Colonic mucosa (tissue), 4 donors: Measurements from ENCODE around the gene ELL. TPM values are rescaled to one million over a fixed set of nuclear protein-coding genes. Genes with fewer than 3 reads are reported as not detected.
A peak's percentile ranks its signal among the peaks of the same experiment; 100 is the strongest.

ENCODE experiments used
- DNase-seq: peaks from one replicate; pipeline ENCODE4 v3.0.0-alpha.2; 2020
- H3K27ac ChIP-seq: fragments of 200-600 bp; one replicate; pipeline ENCODE4 v1.8.0; 2021
- H3K27me3 ChIP-seq: fragments of 200-600 bp; one replicate; pipeline ENCODE4 v1.8.0; 2021
- H3K36me3 ChIP-seq: fragments of 200-600 bp; one replicate; pipeline ENCODE4 v1.8.0; 2021
- H3K4me1 ChIP-seq: fragments of 200-600 bp; one replicate; pipeline ENCODE4 v1.8.0; 2021; ENCODE audit warnings: mild to moderate bottlenecking
- H3K4me3 ChIP-seq: fragments of 200-600 bp; one replicate; pipeline ENCODE4 v1.8.0; 2021
- H3K9ac ChIP-seq, 2 donors: one replicate each; pipeline ENCODE4 v1.7.0; 2013; ENCODE audit warnings: control low read depth in 2 of 2, low read depth in 2 of 2, low read length in 2 of 2
- H3K9me3 ChIP-seq: fragments of 200-600 bp; one replicate; pipeline ENCODE4 v1.8.0; 2021
- intact Hi-C: fragments of 100-400 bp; cut with DNase I; formaldehyde crosslinking; loops from one replicate; pipeline ENCODE4 v1.14.1; 2022
- total RNA-seq, 2 donors: library from RNA; stranded (reverse); fragmentation: NEBNext Ultra II Directional in 1 of 2; extraction: Animal tissue kit (Norgen Biotek cat#: 25700) in 1 of 2; gene quantifications; one replicate each; pipeline ENCODE4 v1.2.1, GENCODE V29; 2021
- TF ChIP-seq, protein P1 (sequence below): fragments of 200-600 bp; IDR thresholded peaks from one replicate; pipeline ENCODE4 v1.8.0; 2022; ENCODE audit warnings: antibody characterized with exemption, mild to moderate bottlenecking
- donor health status: healthy.
- donor health status: DM: no; HTN: no; CAD: no.
- donor health status: DM: no; HTN: no; CAD: no.

The ELL gene
- total RNA-seq, 2 donors from 2014 or later, result 16.3 to 18.6 TPM

GRCh38 chr19:18474366-18474887, 47.4 kb downstream of the ELL start:
- no peak for DNase-seq
- Histone ChIP-seq H3K27ac (peak overlapping the region; percentile 57), H3K36me3 (no peaks in the 10 kb centered on the region), H3K4me1 (peaks cover 26% of the 10 kb centered on the region), H3K4me3 (no peak overlapping the region), H3K9ac (no peak overlapping the region), H3K9me3 (no peaks in the 10 kb centered on the region), H3K27me3 (no peaks in the 10 kb centered on the region)
- TF ChIP-seq, protein P1, sequence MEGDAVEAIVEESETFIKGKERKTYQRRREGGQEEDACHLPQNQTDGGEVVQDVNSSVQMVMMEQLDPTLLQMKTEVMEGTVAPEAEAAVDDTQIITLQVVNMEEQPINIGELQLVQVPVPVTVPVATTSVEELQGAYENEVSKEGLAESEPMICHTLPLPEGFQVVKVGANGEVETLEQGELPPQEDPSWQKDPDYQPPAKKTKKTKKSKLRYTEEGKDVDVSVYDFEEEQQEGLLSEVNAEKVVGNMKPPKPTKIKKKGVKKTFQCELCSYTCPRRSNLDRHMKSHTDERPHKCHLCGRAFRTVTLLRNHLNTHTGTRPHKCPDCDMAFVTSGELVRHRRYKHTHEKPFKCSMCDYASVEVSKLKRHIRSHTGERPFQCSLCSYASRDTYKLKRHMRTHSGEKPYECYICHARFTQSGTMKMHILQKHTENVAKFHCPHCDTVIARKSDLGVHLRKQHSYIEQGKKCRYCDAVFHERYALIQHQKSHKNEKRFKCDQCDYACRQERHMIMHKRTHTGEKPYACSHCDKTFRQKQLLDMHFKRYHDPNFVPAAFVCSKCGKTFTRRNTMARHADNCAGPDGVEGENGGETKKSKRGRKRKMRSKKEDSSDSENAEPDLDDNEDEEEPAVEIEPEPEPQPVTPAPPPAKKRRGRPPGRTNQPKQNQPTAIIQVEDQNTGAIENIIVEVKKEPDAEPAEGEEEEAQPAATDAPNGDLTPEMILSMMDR, result no peak
- intact Hi-C loops, result no loop called here

- Histone ChIP-seq H3K4me1 (peaks cover 28% of the 10 kb centered on the region), H3K36me3 (no peaks in the 10 kb centered on the region), H3K27me3 (no peaks in the 10 kb centered on the region), H3K9me3 (no peaks in the 10 kb centered on the region), H3K27ac (peak overlapping the region; percentile 57), H3K4me3 (no peak overlapping the region), H3K9ac (peak overlapping the region in 1 of 2 donors; percentile 41)
- intact Hi-C loops, result no loop called here
- no peak for DNase-seq
- TF ChIP-seq, protein P1, result no peak
Measured at GRCh38 chr19:18473706-18474087, 48.2 kb downstream of the ELL start.

DNA sequence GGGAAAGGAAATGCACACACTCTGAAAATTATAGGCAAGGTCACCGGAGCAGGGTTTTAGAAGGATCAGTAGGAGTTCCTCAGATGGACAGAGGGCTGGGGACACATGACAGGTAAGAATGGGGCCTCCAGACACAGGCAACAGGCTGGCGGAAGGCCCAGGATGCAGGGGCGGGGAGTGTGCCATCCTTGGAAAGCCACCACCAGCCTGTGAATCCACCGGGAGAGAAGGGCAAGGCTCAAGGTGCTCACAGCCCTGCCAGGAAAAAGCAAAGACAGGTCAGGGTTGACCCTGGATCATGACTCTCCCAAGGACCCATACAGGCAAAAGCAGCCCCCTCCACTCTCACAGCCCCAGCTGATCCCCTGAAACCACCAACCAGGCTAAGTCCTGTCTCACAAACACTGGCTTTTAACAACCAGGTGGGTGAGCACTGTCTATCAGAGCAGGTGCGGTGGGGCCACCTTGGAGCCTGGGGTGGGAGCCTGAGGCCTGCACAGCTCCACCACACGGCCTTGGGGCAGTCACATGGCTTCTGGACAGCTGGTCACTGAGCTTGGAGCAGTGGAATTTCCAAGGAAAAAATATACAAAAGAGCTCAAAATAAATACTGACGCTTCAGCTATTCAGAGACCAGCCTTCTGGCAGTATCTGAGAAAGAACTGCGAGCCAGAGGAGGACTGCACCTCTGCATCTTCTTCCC, 48.7 kb downstream of the ELL start:
- no peak overlapping the region for H3K4me3 ChIP-seq
- peak overlapping the region; percentile 41 to 47 for H3K9ac ChIP-seq
- no peaks in the 10 kb centered on the region for H3K36me3 ChIP-seq
- peak overlapping the region; percentile 57 for H3K27ac ChIP-seq
- TF ChIP-seq, protein P1, result no peak
- no peaks in the 10 kb centered on the region for H3K9me3 ChIP-seq
- DNase-seq, result no peak
- intact Hi-C loops, result no loop called here
- no peaks in the 10 kb centered on the region for H3K27me3 ChIP-seq
- peaks cover 28% of the 10 kb centered on the region for H3K4me1 ChIP-seq

DNA sequence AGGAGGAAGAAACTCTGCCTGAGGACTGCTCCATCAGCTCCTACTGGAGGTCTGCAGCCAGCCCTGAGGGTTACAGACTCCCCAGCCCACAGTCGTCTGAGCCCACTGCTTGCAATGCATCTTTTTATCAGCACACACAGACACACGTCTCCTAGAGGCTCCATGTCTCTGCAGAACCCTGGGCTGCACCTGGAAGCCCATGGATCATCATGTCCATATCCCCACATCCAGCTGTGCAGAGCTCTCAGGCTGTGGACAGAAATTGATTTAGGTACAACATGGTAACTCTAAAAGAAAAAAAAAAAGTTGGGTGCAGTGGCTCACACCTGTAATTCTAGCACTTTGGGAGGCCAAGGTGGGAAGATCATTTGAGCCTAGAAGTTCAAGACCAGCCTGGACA, 51.1 kb downstream of the ELL start:
- Histone ChIP-seq H3K4me1 (peaks cover 23% of the 10 kb centered on the region), H3K27ac (no peak overlapping the region), H3K36me3 (no peaks in the 10 kb centered on the region), H3K9ac (no peak overlapping the region), H3K9me3 (no peaks in the 10 kb centered on the region), H3K27me3 (no peaks in the 10 kb centered on the region), H3K4me3 (no peak overlapping the region)
- DNase-seq, result no peak
- TF ChIP-seq, protein P1, result no peak
- intact Hi-C loops, result no loop called here

DNA sequence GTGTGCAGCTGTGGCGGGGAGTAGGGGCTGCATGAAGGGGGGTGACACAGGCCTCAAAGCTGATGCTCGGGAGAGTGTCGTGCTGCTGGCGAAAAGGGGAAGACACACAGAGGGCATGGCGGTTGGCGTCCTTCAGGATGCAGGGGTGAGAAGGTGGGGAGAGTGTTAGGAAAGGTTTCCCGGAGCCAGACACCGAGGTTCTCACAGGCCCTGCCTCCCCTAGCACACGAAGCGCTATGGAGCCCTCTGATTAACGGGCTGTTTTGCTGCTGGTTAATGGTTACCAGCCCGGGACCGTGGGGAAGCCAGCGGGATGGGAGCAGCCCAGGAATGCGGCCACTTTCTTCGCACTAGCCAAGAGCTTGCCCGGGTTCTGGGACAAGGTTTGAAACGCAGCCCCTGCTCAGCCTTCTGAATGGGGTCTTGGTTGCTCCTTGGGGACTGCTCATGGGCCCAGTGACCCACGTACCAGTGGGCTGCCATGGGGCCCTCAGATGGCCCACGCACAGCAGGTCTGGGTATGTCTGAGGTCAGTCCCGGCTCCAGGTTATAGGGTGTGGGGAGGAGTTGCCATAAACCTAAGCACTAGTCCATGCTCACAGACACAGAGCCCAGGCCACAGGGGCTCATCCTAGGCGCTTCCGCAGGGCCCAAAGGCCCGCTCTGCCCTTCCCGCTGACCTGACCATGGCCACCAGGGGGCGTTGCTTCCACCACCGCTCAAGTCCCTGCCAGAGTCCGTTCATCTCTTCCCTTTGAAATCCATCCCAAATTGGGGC, 52.6 kb downstream of the ELL start:
- Histone ChIP-seq H3K9ac (no peak overlapping the region), H3K9me3 (no peaks in the 10 kb centered on the region), H3K27me3 (no peaks in the 10 kb centered on the region), H3K4me1 (peaks cover 19% of the 10 kb centered on the region), H3K36me3 (no peaks in the 10 kb centered on the region), H3K4me3 (no peak overlapping the region), H3K27ac (no peak overlapping the region)
- DNase-seq, result peak; percentile 73
- intact Hi-C loops, result loop anchor here (10.0 kb wide), 1 partner anchor 196 kb away; no protein-coding TSS in a partner anchor
- TF ChIP-seq, protein P1, result peak; percentile 84
